ENCODE results near the gene MEIS1. TPM values are rescaled to one million over a fixed set of nuclear protein-coding genes. Genes with fewer than 3 reads are reported as not detected.
A peak's percentile ranks its signal among the peaks of the same experiment; 100 is the strongest.
"Not testable (repeated sequence)": the region's sequence is repeated elsewhere in the genome, so short reads cannot be mapped to it uniquely, and the experiment has no call there.

The MEIS1 gene
- 9.9 and 17.7 TPM in 2 replicates for total RNA-seq (2012; rRNA removed)

GRCh38 chr2:66434679-66435548, at the start of gene MEIS1:
TSS of gene MEIS1 (plus strand) at chr2:66435125. CDS start at chr2:66435857, 732 bp downstream.
- Histone ChIP-seq H3K27me3 (ENCODE audit: control insufficient read depth, insufficient read depth, low read length) (peaks cover 3% of the 10 kb centered on the region), H3K36me3 (ENCODE audit: insufficient read depth, low read length) (no peaks in the 10 kb centered on the region), H3K9ac (ENCODE audit: low read depth, low read length) (peak within 1 kb of the TSS; percentile 94), H3K4me2 (ENCODE audit: low read length) (peak within 1 kb of the TSS; percentile 96), H3K4me1 (ENCODE audit: control insufficient read depth, insufficient read depth, low read length) (no peaks in the 10 kb centered on the region), H3K4me3 (ENCODE audit: low read length) (peak within 1 kb of the TSS; percentile 79), H3K9me3 (replicated peaks; ENCODE audit: low read length) (no peaks in the 10 kb centered on the region)

GRCh38 chr2:66387016-66387753, 47.7 kb upstream of the MEIS1 start:
- no peaks in the 10 kb centered on the region for H3K36me3 ChIP-seq (ENCODE audit: insufficient read depth, low read length)
- H3K4me3 ChIP-seq (ENCODE audit: low read length): no peak overlapping the region
- H3K9ac ChIP-seq (ENCODE audit: low read depth, low read length): no peak overlapping the region
- no peaks in the 10 kb centered on the region for H3K9me3 ChIP-seq (replicated peaks; ENCODE audit: low read length)
- H3K27me3 ChIP-seq (ENCODE audit: control insufficient read depth, insufficient read depth, low read length): peaks cover 6% of the 10 kb centered on the region
- no peak overlapping the region for H3K4me2 ChIP-seq (ENCODE audit: low read length)
- no peaks in the 10 kb centered on the region for H3K4me1 ChIP-seq (ENCODE audit: control insufficient read depth, insufficient read depth, low read length)

- Histone ChIP-seq H3K4me3 (ENCODE audit: low read length) (no peak overlapping the region), H3K4me1 (ENCODE audit: control insufficient read depth, insufficient read depth, low read length) (no peaks in the 10 kb centered on the region), H3K27me3 (ENCODE audit: control insufficient read depth, insufficient read depth, low read length) (peaks cover 3% of the 10 kb centered on the region), H3K36me3 (ENCODE audit: insufficient read depth, low read length) (no peaks in the 10 kb centered on the region), H3K9me3 (replicated peaks; ENCODE audit: low read length) (no peaks in the 10 kb centered on the region), H3K9ac (ENCODE audit: low read depth, low read length) (no peak overlapping the region), H3K4me2 (ENCODE audit: low read length) (no peak overlapping the region)
Observed at GRCh38 chr2:66389651-66390131, 45.2 kb upstream of the MEIS1 start.

GRCh38 chr2:66390152-66390551, 44.8 kb upstream of the MEIS1 start:
- Histone ChIP-seq H3K4me2 (ENCODE audit: low read length) (no peak overlapping the region), H3K27me3 (ENCODE audit: control insufficient read depth, insufficient read depth, low read length) (peaks cover 3% of the 10 kb centered on the region), H3K4me3 (ENCODE audit: low read length) (no peak overlapping the region), H3K36me3 (ENCODE audit: insufficient read depth, low read length) (no peaks in the 10 kb centered on the region), H3K4me1 (ENCODE audit: control insufficient read depth, insufficient read depth, low read length) (no peaks in the 10 kb centered on the region), H3K9me3 (replicated peaks; ENCODE audit: low read length) (no peaks in the 10 kb centered on the region), H3K9ac (ENCODE audit: low read depth, low read length) (no peak overlapping the region)

- no peak overlapping the region for H3K9ac ChIP-seq (ENCODE audit: low read depth, low read length)
- H3K4me2 ChIP-seq (ENCODE audit: low read length): no peak overlapping the region
- H3K27me3 ChIP-seq (ENCODE audit: control insufficient read depth, insufficient read depth, low read length): peaks cover 3% of the 10 kb centered on the region
- no peaks in the 10 kb centered on the region for H3K36me3 ChIP-seq (ENCODE audit: insufficient read depth, low read length)
- no peaks in the 10 kb centered on the region for H3K4me1 ChIP-seq (ENCODE audit: control insufficient read depth, insufficient read depth, low read length)
- H3K9me3 ChIP-seq (replicated peaks; ENCODE audit: low read length): no peaks in the 10 kb centered on the region
- no peak overlapping the region for H3K4me3 ChIP-seq (ENCODE audit: low read length)
Observed at GRCh38 chr2:66390811-66391210, 44.1 kb upstream of the MEIS1 start.

- not testable (repeated sequence) for H3K9ac ChIP-seq (ENCODE audit: low read depth, low read length); H3K27me3 ChIP-seq (ENCODE audit: control insufficient read depth, insufficient read depth, low read length); H3K36me3 ChIP-seq (ENCODE audit: insufficient read depth, low read length); H3K4me1 ChIP-seq (ENCODE audit: control insufficient read depth, insufficient read depth, low read length); H3K4me3 ChIP-seq (ENCODE audit: low read length); H3K4me2 ChIP-seq (ENCODE audit: low read length); H3K9me3 ChIP-seq (replicated peaks; ENCODE audit: low read length)
Observed at GRCh38 chr2:66391240-66391639, 43.7 kb upstream of the MEIS1 start.

GRCh38 chr2:66405473-66405872, 29.5 kb upstream of the MEIS1 start:
- no peaks in the 10 kb centered on the region for H3K36me3 ChIP-seq (ENCODE audit: insufficient read depth, low read length)

GRCh38 chr2:66408905-66409304, 26.0 kb upstream of the MEIS1 start:
- Histone ChIP-seq H3K27me3 (ENCODE audit: control insufficient read depth, insufficient read depth, low read length) (peaks cover 6% of the 10 kb centered on the region), H3K36me3 (ENCODE audit: insufficient read depth, low read length) (no peaks in the 10 kb centered on the region), H3K4me2 (ENCODE audit: low read length) (no peak overlapping the region), H3K9ac (ENCODE audit: low read depth, low read length) (no peak overlapping the region), H3K4me3 (ENCODE audit: low read length) (no peak overlapping the region), H3K9me3 (replicated peaks; ENCODE audit: low read length) (no peaks in the 10 kb centered on the region), H3K4me1 (ENCODE audit: control insufficient read depth, insufficient read depth, low read length) (no peaks in the 10 kb centered on the region)

More at GRCh38 chr2:66405473-66405872, 29.5 kb upstream of the MEIS1 start:
- H3K9ac ChIP-seq (ENCODE audit: low read depth, low read length): no peak overlapping the region
- H3K27me3 ChIP-seq (ENCODE audit: control insufficient read depth, insufficient read depth, low read length): peaks cover 14% of the 10 kb centered on the region
- no peak overlapping the region for H3K4me3 ChIP-seq (ENCODE audit: low read length)
- no peaks in the 10 kb centered on the region for H3K9me3 ChIP-seq (replicated peaks; ENCODE audit: low read length)
- H3K4me2 ChIP-seq (ENCODE audit: low read length): no peak overlapping the region
- H3K4me1 ChIP-seq (ENCODE audit: control insufficient read depth, insufficient read depth, low read length): no peaks in the 10 kb centered on the region

GRCh38 chr2:66412874-66413273, 22.1 kb upstream of the MEIS1 start:
- Histone ChIP-seq H3K4me2 (ENCODE audit: low read length) (no peak overlapping the region), H3K4me3 (ENCODE audit: low read length) (no peak overlapping the region), H3K4me1 (ENCODE audit: control insufficient read depth, insufficient read depth, low read length) (no peaks in the 10 kb centered on the region), H3K27me3 (ENCODE audit: control insufficient read depth, insufficient read depth, low read length) (peaks cover 6% of the 10 kb centered on the region), H3K36me3 (ENCODE audit: insufficient read depth, low read length) (no peaks in the 10 kb centered on the region), H3K9me3 (replicated peaks; ENCODE audit: low read length) (no peaks in the 10 kb centered on the region), H3K9ac (ENCODE audit: low read depth, low read length) (no peak overlapping the region)

GRCh38 chr2:66414896-66415295, 20.0 kb upstream of the MEIS1 start:
- no peak overlapping the region for H3K4me3 ChIP-seq (ENCODE audit: low read length)
- H3K36me3 ChIP-seq (ENCODE audit: insufficient read depth, low read length): no peaks in the 10 kb centered on the region
- no peaks in the 10 kb centered on the region for H3K9me3 ChIP-seq (replicated peaks; ENCODE audit: low read length)
- peaks cover 5% of the 10 kb centered on the region for H3K27me3 ChIP-seq (ENCODE audit: control insufficient read depth, insufficient read depth, low read length)
- no peak overlapping the region for H3K4me2 ChIP-seq (ENCODE audit: low read length)
- no peaks in the 10 kb centered on the region for H3K4me1 ChIP-seq (ENCODE audit: control insufficient read depth, insufficient read depth, low read length)
- H3K9ac ChIP-seq (ENCODE audit: low read depth, low read length): no peak overlapping the region

- Histone ChIP-seq H3K27me3 (ENCODE audit: control insufficient read depth, insufficient read depth, low read length) (peaks cover 25% of the 10 kb centered on the region), H3K36me3 (ENCODE audit: insufficient read depth, low read length) (no peaks in the 10 kb centered on the region), H3K4me1 (ENCODE audit: control insufficient read depth, insufficient read depth, low read length) (no peaks in the 10 kb centered on the region), H3K9me3 (replicated peaks; ENCODE audit: low read length) (no peaks in the 10 kb centered on the region), H3K4me3 (ENCODE audit: low read length) (no peak overlapping the region), H3K4me2 (ENCODE audit: low read length) (no peak overlapping the region), H3K9ac (ENCODE audit: low read depth, low read length) (no peak overlapping the region)
Observed at GRCh38 chr2:66418381-66418780, 16.5 kb upstream of the MEIS1 start.

Data from skeletal muscle satellite cell (primary cell).